ENCODE measurements around the gene CNN2. TPM values are rescaled to one million over a fixed set of nuclear protein-coding genes. Genes with fewer than 3 reads are reported as not detected.

The CNN2 gene
- total RNA-seq, 2 experiments from 2014 or later: 307 to 318 TPM

GRCh38 chr19:1018393-1018792 lies 8.0 kb upstream of the CNN2 start:
- H3K4me1 Mint-ChIP-seq (ENCODE audit: low read depth): peaks cover 33% of the 10 kb centered on the region
- Histone ChIP-seq H3K27me3 (ENCODE audit: control insufficient read depth in 1 of 2, insufficient read depth in 2 of 2, low read length in 2 of 2) (no peaks in the 10 kb centered on the region), H3K27ac (ENCODE audit: low read depth in 1 of 2, low read length in 2 of 2) (peak overlapping the region in 1 of 2 donors; percentile 4), H3K4me1 (ENCODE audit: insufficient read depth, low read length) (peaks cover 74% of the 10 kb centered on the region), H3K36me3 (ENCODE audit: insufficient read depth, low read length) (peaks cover 21% of the 10 kb centered on the region), H3K9me3 (ENCODE audit: control insufficient read depth in 1 of 2, insufficient read depth in 1 of 2, low read length in 2 of 2) (no peaks in the 10 kb centered on the region), H3K4me3 (ENCODE audit: low read length) (no peak overlapping the region)
- DNase-seq (no peak), ATAC-seq (ENCODE audit: poor library complexity) (no peak)
- ChIA-PET CTCF (interaction anchor here (0.8 kb wide), 1 partner anchor 46 kb away, joined by 4 read pairs; no protein-coding TSS in a partner anchor), POLR2A (interaction anchor here (0.7 to 4.7 kb wide), 4 partner anchors 22 to 174 kb away, joined by 3 to 40 read pairs (median 4); partner anchors contain the start of genes ABCA7 and ARHGAP45)
- no peaks in the 10 kb centered on the region for H3K9me3 Mint-ChIP-seq
- H3K36me3 Mint-ChIP-seq (ENCODE audit: low read depth): peaks cover 29% of the 10 kb centered on the region
- intact Hi-C loops (cut with DNase I, micrococcal nuclease): no loop called here
- peaks cover 7% of the 10 kb centered on the region for H3K27me3 Mint-ChIP-seq
- H3K27ac Mint-ChIP-seq: peak overlapping the region; percentile 74
- H3K4me3 Mint-ChIP-seq: peak overlapping the region; percentile 98
- TF ChIP-seq CTCF (IDR thresholded peaks at IDR 0.05): no peak

- intact Hi-C loops (cut with DNase I, micrococcal nuclease): no loop called here
- no peaks in the 10 kb centered on the region for H3K9me3 Mint-ChIP-seq
- H3K4me3 ChIP-seq (ENCODE audit: low read length): peak overlapping the region; percentile 94
- ChIA-PET CTCF (interaction anchor here (0.8 to 1.2 kb wide), 2 partner anchors 46 to 225 kb away, joined by 3 to 4 read pairs; no protein-coding TSS in a partner anchor), POLR2A (interaction anchor here (0.7 to 4.7 kb wide), 11 partner anchors 10 to 174 kb away, joined by 3 to 40 read pairs (median 5); partner anchors contain the start of genes ABCA7, ARHGAP45 and WDR18)
- TF ChIP-seq CTCF (IDR thresholded peaks at IDR 0.05): no peak
- DNase-seq (no peak), ATAC-seq (ENCODE audit: poor library complexity) (no peak)
- no peaks in the 10 kb centered on the region for H3K27me3 ChIP-seq (ENCODE audit: control insufficient read depth in 1 of 2, insufficient read depth in 2 of 2, low read length in 2 of 2)
- peaks cover 15% of the 10 kb centered on the region for H3K36me3 ChIP-seq (ENCODE audit: insufficient read depth, low read length)
- H3K27ac Mint-ChIP-seq: peak overlapping the region; percentile 74
- H3K4me3 Mint-ChIP-seq: peak overlapping the region; percentile 98
- peaks cover 74% of the 10 kb centered on the region for H3K4me1 ChIP-seq (ENCODE audit: insufficient read depth, low read length)
- peaks cover 33% of the 10 kb centered on the region for H3K4me1 Mint-ChIP-seq (ENCODE audit: low read depth)
- H3K27me3 Mint-ChIP-seq: peaks cover 7% of the 10 kb centered on the region
- H3K9me3 ChIP-seq (ENCODE audit: control insufficient read depth in 1 of 2, insufficient read depth in 1 of 2, low read length in 2 of 2): no peaks in the 10 kb centered on the region
- no peak overlapping the region for H3K27ac ChIP-seq (ENCODE audit: low read depth in 1 of 2, low read length in 2 of 2)
- peaks cover 23% of the 10 kb centered on the region for H3K36me3 Mint-ChIP-seq (ENCODE audit: low read depth)
These were observed 7.3 kb upstream of the CNN2 start for GRCh38 chr19:1018932-1019615.

GRCh38 chr19:1019616-1019961 lies 6.8 kb upstream of the CNN2 start:
- POLR2A ChIA-PET: interaction anchor here (0.7 to 4.7 kb wide), 10 partner anchors 9 to 173 kb away, joined by 3 to 40 read pairs (median 5); partner anchors contain the start of genes ABCA7, ARHGAP45 and WDR18
- Mint-ChIP-seq H3K36me3 (ENCODE audit: low read depth) (peaks cover 20% of the 10 kb centered on the region), H3K27me3 (peaks cover 7% of the 10 kb centered on the region), H3K9me3 (no peaks in the 10 kb centered on the region), H3K4me3 (peak overlapping the region; percentile 98), H3K4me1 (ENCODE audit: low read depth) (peaks cover 33% of the 10 kb centered on the region), H3K27ac (peak overlapping the region; percentile 99)
- TF ChIP-seq CTCF (IDR thresholded peaks at IDR 0.05): no peak
- CTCF ChIA-PET: interaction anchor here (1.2 kb wide), 1 partner anchor 225 kb away, joined by 3 read pairs; no protein-coding TSS in a partner anchor
- peaks cover 11% of the 10 kb centered on the region for H3K36me3 ChIP-seq (ENCODE audit: insufficient read depth, low read length)
- no peaks in the 10 kb centered on the region for H3K27me3 ChIP-seq (ENCODE audit: control insufficient read depth in 1 of 2, insufficient read depth in 2 of 2, low read length in 2 of 2)
- H3K4me3 ChIP-seq (ENCODE audit: low read length): peak overlapping the region; percentile 94
- no peak for ATAC-seq (ENCODE audit: poor library complexity)
- intact Hi-C loops (cut with DNase I, micrococcal nuclease): no loop called here
- peak overlapping the region in 1 of 2 donors; percentile 7 for H3K27ac ChIP-seq (ENCODE audit: low read depth in 1 of 2, low read length in 2 of 2)
- H3K4me1 ChIP-seq (ENCODE audit: insufficient read depth, low read length): peaks cover 74% of the 10 kb centered on the region
- no peaks in the 10 kb centered on the region for H3K9me3 ChIP-seq (ENCODE audit: control insufficient read depth in 1 of 2, insufficient read depth in 1 of 2, low read length in 2 of 2)
- peak in 1 of 14 experiments; percentile 51 for DNase-seq
